ENCODE results near the gene PDE1C. TPM values are rescaled to one million over a fixed set of nuclear protein-coding genes. Genes with fewer than 3 reads are reported as not detected.

The PDE1C gene
- total RNA-seq, 1 donor from 2014 or later, result 0.26 TPM

GRCh38 chr7:31958226-31958625, 112.0 kb downstream of the PDE1C start:
- DNase-seq (ENCODE audit: low read depth, low spot score), result no peak
- H3K27me3 Mint-ChIP-seq (ENCODE audit: low read depth), result no peaks in the 10 kb centered on the region
- H3K4me1 Mint-ChIP-seq, result no peaks in the 10 kb centered on the region
- no peak overlapping the region for H3K4me3 Mint-ChIP-seq
- peaks cover 4% of the 10 kb centered on the region for H3K9me3 Mint-ChIP-seq
- H3K27ac Mint-ChIP-seq (ENCODE audit: unreplicated experiment), result no peak overlapping the region
- TF ChIP-seq, protein P1, sequence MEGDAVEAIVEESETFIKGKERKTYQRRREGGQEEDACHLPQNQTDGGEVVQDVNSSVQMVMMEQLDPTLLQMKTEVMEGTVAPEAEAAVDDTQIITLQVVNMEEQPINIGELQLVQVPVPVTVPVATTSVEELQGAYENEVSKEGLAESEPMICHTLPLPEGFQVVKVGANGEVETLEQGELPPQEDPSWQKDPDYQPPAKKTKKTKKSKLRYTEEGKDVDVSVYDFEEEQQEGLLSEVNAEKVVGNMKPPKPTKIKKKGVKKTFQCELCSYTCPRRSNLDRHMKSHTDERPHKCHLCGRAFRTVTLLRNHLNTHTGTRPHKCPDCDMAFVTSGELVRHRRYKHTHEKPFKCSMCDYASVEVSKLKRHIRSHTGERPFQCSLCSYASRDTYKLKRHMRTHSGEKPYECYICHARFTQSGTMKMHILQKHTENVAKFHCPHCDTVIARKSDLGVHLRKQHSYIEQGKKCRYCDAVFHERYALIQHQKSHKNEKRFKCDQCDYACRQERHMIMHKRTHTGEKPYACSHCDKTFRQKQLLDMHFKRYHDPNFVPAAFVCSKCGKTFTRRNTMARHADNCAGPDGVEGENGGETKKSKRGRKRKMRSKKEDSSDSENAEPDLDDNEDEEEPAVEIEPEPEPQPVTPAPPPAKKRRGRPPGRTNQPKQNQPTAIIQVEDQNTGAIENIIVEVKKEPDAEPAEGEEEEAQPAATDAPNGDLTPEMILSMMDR (conservative IDR thresholded peaks at IDR 0.05), result no peak
- no peaks in the 10 kb centered on the region for H3K36me3 Mint-ChIP-seq (ENCODE audit: low read depth)

DNA sequence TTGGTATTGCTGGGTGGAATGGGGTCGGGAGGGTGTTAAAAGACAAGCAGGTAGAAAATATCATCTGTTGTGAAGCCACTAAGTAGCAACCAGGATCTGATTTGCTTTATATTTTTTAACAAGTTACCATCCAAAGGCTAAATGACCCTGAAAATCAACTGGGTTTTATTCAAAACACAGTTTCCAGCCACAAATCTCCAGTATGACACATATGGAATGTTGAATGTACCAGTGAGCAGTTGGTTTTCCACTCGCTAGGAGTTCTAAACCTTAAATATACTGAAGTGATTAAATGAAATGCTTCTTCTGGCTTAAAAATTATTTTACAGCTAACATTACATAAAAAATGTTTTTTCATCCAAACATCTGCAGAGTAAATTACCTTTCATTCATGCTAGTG, 112.5 kb downstream of the PDE1C start:
- peaks cover 4% of the 10 kb centered on the region for H3K9me3 Mint-ChIP-seq

GRCh38 chr7:31957090-31957720, 113.0 kb downstream of the PDE1C start:
- peaks cover 2% of the 10 kb centered on the region for H3K9me3 Mint-ChIP-seq
- DNase-seq (ENCODE audit: low read depth, low spot score), result no peak
- H3K36me3 Mint-ChIP-seq (ENCODE audit: low read depth), result no peaks in the 10 kb centered on the region
- H3K4me3 Mint-ChIP-seq, result no peak overlapping the region
- TF ChIP-seq, protein P1 (conservative IDR thresholded peaks at IDR 0.05), result no peak
- H3K4me1 Mint-ChIP-seq, result no peaks in the 10 kb centered on the region
- H3K27ac Mint-ChIP-seq (ENCODE audit: unreplicated experiment), result no peak overlapping the region
- no peaks in the 10 kb centered on the region for H3K27me3 Mint-ChIP-seq (ENCODE audit: low read depth)

More for the DNA sequence above, 112.5 kb downstream of the PDE1C start:
- Mint-ChIP-seq H3K4me3 (no peak overlapping the region), H3K36me3 (ENCODE audit: low read depth) (no peaks in the 10 kb centered on the region), H3K27me3 (ENCODE audit: low read depth) (no peaks in the 10 kb centered on the region), H3K27ac (ENCODE audit: unreplicated experiment) (no peak overlapping the region), H3K4me1 (no peaks in the 10 kb centered on the region)
- no peak for DNase-seq (ENCODE audit: low read depth, low spot score)
- TF ChIP-seq, protein P1 (conservative IDR thresholded peaks at IDR 0.05), result no peak

DNA sequence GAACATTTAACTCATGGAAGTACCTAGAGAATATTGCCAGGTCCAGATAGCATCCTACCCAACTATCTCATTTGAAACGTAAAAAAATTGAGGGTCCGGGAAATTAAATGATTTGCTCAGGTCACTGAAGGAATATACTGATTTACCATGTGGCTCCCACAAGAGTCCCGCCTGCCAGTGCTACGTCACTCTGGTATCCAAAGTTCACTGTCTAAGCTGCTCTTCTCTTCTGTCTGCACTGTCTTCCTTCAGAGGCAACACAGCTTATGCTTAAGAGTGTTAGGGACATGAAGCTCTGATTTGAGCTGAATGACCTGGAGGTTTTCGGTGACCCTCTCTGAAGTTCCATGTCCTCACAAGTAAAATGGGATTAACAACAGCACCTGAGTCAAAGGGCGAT, 114.6 kb downstream of the PDE1C start:
- Mint-ChIP-seq H3K9me3 (no peaks in the 10 kb centered on the region), H3K4me1 (no peaks in the 10 kb centered on the region), H3K27me3 (ENCODE audit: low read depth) (no peaks in the 10 kb centered on the region), H3K36me3 (ENCODE audit: low read depth) (no peaks in the 10 kb centered on the region), H3K27ac (ENCODE audit: unreplicated experiment) (no peak overlapping the region), H3K4me3 (no peak overlapping the region)
- TF ChIP-seq, protein P1 (conservative IDR thresholded peaks at IDR 0.05), result no peak
- no peak for DNase-seq (ENCODE audit: low read depth, low spot score)

GRCh38 chr7:31955021-31955420, 115.2 kb downstream of the PDE1C start:
- Mint-ChIP-seq H3K27me3 (ENCODE audit: low read depth) (no peaks in the 10 kb centered on the region), H3K36me3 (ENCODE audit: low read depth) (no peaks in the 10 kb centered on the region), H3K4me3 (no peak overlapping the region), H3K4me1 (no peaks in the 10 kb centered on the region), H3K9me3 (no peaks in the 10 kb centered on the region), H3K27ac (ENCODE audit: unreplicated experiment) (no peak overlapping the region)
- TF ChIP-seq, protein P1 (conservative IDR thresholded peaks at IDR 0.05), result no peak
- no peak for DNase-seq (ENCODE audit: low read depth, low spot score)
